Thymus (tissue), 11 donors: ENCODE measurements around the gene ARGLU1. TPM values are rescaled to one million over a fixed set of nuclear protein-coding genes. Genes with fewer than 3 reads are reported as not detected.
A peak's percentile ranks its signal among the peaks of the same experiment; 100 is the strongest.

Experiments used
- DNase-seq, 9 donors: peaks; one replicate each; pipeline ENCODE4 v3.0.0-alpha.2; 2013; ENCODE audit warnings: low spot score in 9 of 9, low read depth in 6 of 9, missing footprints in 1 of 9
- H3K27ac ChIP-seq, 2 donors: one replicate each; pipeline ENCODE4 v1.5.1; 2013; ENCODE audit warnings: control low read depth in 1 of 2, low read depth in 1 of 2, low read length in 1 of 2, mild to moderate bottlenecking in 1 of 2, moderate library complexity in 1 of 2
- H3K27me3 ChIP-seq, 2 donors: one replicate each; pipeline ENCODE4 v1.5.1; 2013; ENCODE audit warnings: low read length in 1 of 2; ENCODE audit not compliant: control insufficient read depth in 2 of 2, insufficient read depth in 1 of 2
- H3K36me3 ChIP-seq, 2 donors: one replicate each; pipeline ENCODE4 v1.5.1; 2013; ENCODE audit warnings: low read length in 1 of 2, mild to moderate bottlenecking in 1 of 2, moderate library complexity in 1 of 2; ENCODE audit not compliant: control insufficient read depth in 2 of 2, insufficient read depth in 2 of 2
- H3K4me1 ChIP-seq, 2 donors: one replicate each; pipeline ENCODE4 v1.5.1; 2013; ENCODE audit warnings: low read length in 2 of 2; ENCODE audit not compliant: control insufficient read depth in 2 of 2, insufficient read depth in 2 of 2
- H3K4me3 ChIP-seq, 2 donors: one replicate each; pipeline ENCODE4 v1.5.1; 2013; ENCODE audit warnings: low read length in 2 of 2, control low read depth in 1 of 2, mild to moderate bottlenecking in 1 of 2
- H3K9me3 ChIP-seq, 2 donors: one replicate each; pipeline ENCODE4 v1.5.1; 2013; ENCODE audit warnings: low read length in 1 of 2, mild to moderate bottlenecking in 1 of 2; ENCODE audit not compliant: control insufficient read depth in 2 of 2, insufficient read depth in 1 of 2
- WGBS: extraction: QIAGEN DNeasy Blood & Tissue Kit; methylation state at CpG from one replicate; pipeline ENCODE4 v1.1.7; 2013; 5-methylcytosine and 5-hydroxymethylcytosine counted together
- polyA plus RNA-seq: library from polyadenylated mRNA; stranded (reverse); fragments of 200-250 nt; gene quantifications from one replicate; pipeline ENCODE4 v1.2.3, GENCODE V29; 2013
- total RNA-seq: library from RNA; stranded (reverse); fragments of 120-200 nt; gene quantifications from one replicate; pipeline ENCODE4 v1.2.4, GENCODE V29; 2013
- donor health status: healthy.

ARGLU1 gene
- total and polyA plus RNA-seq, 2 donors: 141 to 268 TPM

DNA sequence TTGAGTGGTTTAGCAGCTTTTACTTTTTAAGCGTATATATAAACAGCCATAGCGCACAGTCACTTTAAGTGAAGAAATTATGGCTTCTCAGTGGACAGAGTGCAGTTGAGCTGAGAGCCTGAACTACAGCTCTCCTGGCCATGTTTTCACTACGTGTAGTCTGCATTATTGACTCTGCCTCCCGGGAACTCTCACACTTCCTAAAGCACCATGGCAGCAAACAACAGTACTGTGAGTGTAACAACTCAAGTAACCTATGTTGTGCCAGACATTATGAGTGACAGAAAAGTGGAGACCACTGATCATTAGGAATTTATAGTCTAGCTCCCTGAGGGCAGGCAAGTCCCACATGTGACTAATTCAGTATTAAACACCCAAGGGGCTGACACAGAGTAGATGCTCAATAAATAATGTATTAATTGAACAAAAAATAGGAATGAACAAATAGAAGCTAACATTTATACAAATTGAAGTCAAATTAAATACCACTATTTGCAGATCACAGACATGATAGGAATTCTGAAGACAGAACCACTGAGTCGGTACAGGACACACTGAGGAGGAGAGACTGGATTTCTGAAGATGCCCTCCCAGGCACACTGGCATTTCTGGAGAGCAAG lies 52.2 kb downstream of the ARGLU1 start:
- no peak for DNase-seq
- Histone ChIP-seq H3K27ac (no peak overlapping the region), H3K27me3 (no peaks in the 10 kb centered on the region), H3K4me1 (peaks cover 0 to 12% of the 10 kb centered on the region in 2 donors), H3K36me3 (no peaks in the 10 kb centered on the region), H3K4me3 (no peak overlapping the region), H3K9me3 (no peaks in the 10 kb centered on the region)
- 98% methylated on average over 5 of the region's 5 CpGs for WGBS

GRCh38 chr13:106514928-106515634 lies 52.9 kb downstream of the ARGLU1 start:
- no peak overlapping the region for H3K27ac ChIP-seq
- no peak for DNase-seq
- H3K27me3 ChIP-seq: no peaks in the 10 kb centered on the region
- H3K4me3 ChIP-seq: no peak overlapping the region
- no peaks in the 10 kb centered on the region for H3K9me3 ChIP-seq
- H3K36me3 ChIP-seq: no peaks in the 10 kb centered on the region
- WGBS: 97% methylated on average over 15 of the region's 15 CpGs
- H3K4me1 ChIP-seq: peaks cover 0 to 12% of the 10 kb centered on the region in 2 donors

- H3K36me3 ChIP-seq: peaks cover 0 to 2% of the 10 kb centered on the region in 2 donors
- H3K27me3 ChIP-seq: no peaks in the 10 kb centered on the region
- H3K4me3 ChIP-seq: no peak overlapping the region
- WGBS: 96% methylated on average over 8 of the region's 8 CpGs
- H3K9me3 ChIP-seq: no peaks in the 10 kb centered on the region
- DNase-seq: no peak
- peaks cover 0 to 12% of the 10 kb centered on the region in 2 donors for H3K4me1 ChIP-seq
- no peak overlapping the region for H3K27ac ChIP-seq
Observed at GRCh38 chr13:106513025-106513983, 54.6 kb downstream of the ARGLU1 start.

DNA sequence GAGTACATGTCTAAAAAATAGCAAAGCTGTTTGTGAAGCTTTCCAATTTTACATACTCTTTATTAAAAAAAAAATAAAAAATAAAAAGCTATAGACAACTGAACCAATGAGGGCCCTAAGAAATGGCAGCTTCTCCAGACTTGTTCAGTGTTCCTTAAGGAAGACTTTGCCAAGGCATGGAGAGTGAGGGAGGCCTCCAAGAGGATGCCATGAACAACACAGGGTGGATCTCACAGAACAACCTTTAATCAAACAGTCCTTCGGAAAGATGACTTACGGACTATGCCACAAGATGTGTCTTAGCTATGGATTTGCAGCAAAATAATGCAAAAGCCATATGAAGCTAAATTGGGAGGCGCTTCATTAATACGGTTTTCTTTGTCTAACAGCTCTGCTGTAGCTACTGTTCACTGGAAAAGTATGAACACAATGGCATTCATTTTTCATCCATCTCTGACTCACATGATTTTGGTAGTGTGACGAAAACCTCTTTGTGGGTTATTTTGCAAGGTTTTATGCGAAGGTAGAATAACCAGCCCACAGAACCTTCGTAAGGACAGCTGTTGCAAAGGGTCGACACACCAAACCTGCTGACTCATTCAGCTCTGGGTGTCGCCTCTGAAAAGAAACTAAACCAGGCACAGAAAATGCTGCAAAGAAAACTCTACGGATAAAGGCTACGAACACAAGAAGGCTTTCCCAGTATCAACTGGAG lies 60.2 kb downstream of the ARGLU1 start:
- H3K27ac ChIP-seq: no peak overlapping the region
- DNase-seq: peak in 1 of 9 donors; percentile 45
- H3K27me3 ChIP-seq: no peaks in the 10 kb centered on the region
- no peaks in the 10 kb centered on the region for H3K9me3 ChIP-seq
- no peak overlapping the region for H3K4me3 ChIP-seq
- peaks cover 4 to 6% of the 10 kb centered on the region in 2 donors for H3K36me3 ChIP-seq
- H3K4me1 ChIP-seq: no peaks in the 10 kb centered on the region
- 46% methylated on average over 11 of the region's 11 CpGs for WGBS

DNA sequence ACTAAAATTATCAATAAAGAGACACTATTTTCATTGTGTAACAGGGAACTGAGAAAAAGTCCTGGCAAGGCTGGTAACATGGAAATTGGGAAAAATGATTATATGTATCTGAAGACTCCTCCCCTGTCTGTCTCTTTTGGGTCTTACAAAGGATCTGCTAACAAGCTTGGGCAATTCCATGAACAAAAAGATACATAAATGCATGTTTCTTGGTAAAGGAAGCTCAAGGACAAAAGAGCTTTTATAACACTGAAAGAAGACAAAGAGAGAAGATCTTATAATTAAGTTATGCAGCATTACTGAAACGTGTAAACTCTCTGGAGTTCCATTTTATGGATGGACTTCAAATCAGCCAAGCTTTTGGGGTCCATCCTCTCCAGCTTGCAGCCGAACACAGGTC lies 61.7 kb downstream of the ARGLU1 start:
- DNase-seq: no peak
- 96% methylated on average over 2 of the region's 2 CpGs for WGBS

DNA sequence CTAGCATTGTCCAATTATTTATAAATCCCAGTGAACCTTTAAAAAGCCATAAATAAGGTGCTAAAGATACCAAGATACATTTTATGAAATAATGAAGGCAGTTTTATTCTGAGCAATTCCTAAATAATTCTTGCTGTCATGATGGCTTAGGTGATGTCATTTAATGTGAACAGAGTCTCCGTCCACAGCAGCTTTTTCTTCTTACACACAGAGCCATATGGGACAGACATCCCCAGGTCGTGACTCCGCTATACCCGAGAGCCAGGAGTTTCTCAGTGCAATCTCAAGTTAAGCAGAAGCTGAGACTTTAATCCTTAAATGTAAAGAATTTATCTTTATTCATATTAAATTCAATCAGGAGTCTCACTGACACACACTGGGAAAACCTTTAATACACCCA lies 62.2 kb downstream of the ARGLU1 start:
- 84% methylated on average over 4 of the region's 4 CpGs for WGBS
- peaks cover 4 to 6% of the 10 kb centered on the region in 2 donors for H3K36me3 ChIP-seq
- H3K4me3 ChIP-seq: no peak overlapping the region
- H3K27ac ChIP-seq: no peak overlapping the region
- no peaks in the 10 kb centered on the region for H3K4me1 ChIP-seq
- no peaks in the 10 kb centered on the region for H3K9me3 ChIP-seq
- no peaks in the 10 kb centered on the region for H3K27me3 ChIP-seq
- no peak for DNase-seq

More for the DNA sequence above, 61.7 kb downstream of the ARGLU1 start:
- Histone ChIP-seq H3K9me3 (no peaks in the 10 kb centered on the region), H3K36me3 (peaks cover 4 to 6% of the 10 kb centered on the region in 2 donors), H3K27me3 (no peaks in the 10 kb centered on the region), H3K4me3 (no peak overlapping the region), H3K4me1 (no peaks in the 10 kb centered on the region), H3K27ac (no peak overlapping the region)

DNA sequence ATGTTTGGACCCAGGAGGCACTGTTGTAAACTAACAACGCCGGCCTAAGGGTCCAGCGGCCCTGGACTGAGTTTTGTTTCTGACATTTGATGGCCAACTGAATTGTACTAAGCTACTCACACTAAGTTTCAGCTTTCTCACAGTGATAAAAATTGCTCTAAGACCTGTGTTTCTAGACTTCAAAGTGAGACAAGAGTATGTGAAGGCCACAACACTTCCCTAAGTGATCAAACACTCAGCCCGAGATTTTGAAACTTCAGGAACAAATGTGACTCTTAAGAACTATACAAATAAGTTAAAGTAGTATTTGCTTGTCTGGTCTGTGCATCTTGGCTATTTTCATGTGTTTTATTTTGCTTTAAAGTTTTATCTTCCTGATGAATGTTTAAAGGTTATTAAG lies 62.6 kb downstream of the ARGLU1 start:
- Histone ChIP-seq H3K4me1 (peaks cover under 1 to 4% of the 10 kb centered on the region in 2 donors), H3K4me3 (no peak overlapping the region)

DNA sequence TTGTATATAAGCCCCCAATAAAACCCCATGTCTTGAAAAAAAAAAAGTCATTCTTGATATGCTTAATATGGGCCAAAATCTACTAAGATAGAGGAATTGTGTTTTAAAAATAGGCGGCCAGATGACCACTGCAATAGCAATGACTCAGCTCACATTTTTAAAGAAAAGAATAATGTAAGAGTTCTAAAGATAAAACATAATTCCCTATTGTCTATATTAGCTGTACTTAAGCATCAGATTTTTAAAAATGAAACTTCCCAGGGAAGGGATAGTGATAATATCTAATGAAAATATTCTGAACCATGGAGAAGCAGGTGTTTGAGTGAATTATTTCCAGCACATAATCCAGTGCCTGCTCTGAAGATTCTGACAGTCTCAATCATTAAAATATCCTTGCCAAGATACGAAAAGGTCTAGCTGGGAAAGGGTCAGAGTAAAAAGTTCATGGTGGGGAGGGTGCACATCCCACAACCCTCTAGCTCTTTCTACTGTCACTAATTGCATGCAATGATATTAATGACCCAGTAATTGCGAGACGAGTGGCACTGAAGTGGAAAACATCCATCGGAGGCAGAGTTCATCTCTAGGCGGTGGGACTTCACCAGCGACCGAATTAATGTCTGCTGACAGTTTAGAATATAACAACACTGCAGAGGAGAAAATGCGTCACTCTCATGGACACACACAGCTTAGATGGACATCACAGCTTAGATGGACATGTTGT lies 64.0 kb downstream of the ARGLU1 start:
- H3K36me3 ChIP-seq: peaks cover 4% of the 10 kb centered on the region in 2 donors
- H3K9me3 ChIP-seq: no peaks in the 10 kb centered on the region
- H3K4me3 ChIP-seq: no peak overlapping the region
- H3K27ac ChIP-seq: no peak overlapping the region
- WGBS: 97% methylated on average over 9 of the region's 9 CpGs
- peaks cover 7 to 13% of the 10 kb centered on the region in 2 donors for H3K4me1 ChIP-seq
- no peak for DNase-seq
- H3K27me3 ChIP-seq: no peaks in the 10 kb centered on the region

More for the DNA sequence above, 62.6 kb downstream of the ARGLU1 start:
- no peaks in the 10 kb centered on the region for H3K9me3 ChIP-seq
- H3K27ac ChIP-seq: no peak overlapping the region
- no peak for DNase-seq
- H3K27me3 ChIP-seq: no peaks in the 10 kb centered on the region
- 97% methylated on average over 4 of the region's 4 CpGs for WGBS
- peaks cover 4 to 6% of the 10 kb centered on the region in 2 donors for H3K36me3 ChIP-seq
